Measurements from ENCODE around the gene G6PC1.

DNA sequence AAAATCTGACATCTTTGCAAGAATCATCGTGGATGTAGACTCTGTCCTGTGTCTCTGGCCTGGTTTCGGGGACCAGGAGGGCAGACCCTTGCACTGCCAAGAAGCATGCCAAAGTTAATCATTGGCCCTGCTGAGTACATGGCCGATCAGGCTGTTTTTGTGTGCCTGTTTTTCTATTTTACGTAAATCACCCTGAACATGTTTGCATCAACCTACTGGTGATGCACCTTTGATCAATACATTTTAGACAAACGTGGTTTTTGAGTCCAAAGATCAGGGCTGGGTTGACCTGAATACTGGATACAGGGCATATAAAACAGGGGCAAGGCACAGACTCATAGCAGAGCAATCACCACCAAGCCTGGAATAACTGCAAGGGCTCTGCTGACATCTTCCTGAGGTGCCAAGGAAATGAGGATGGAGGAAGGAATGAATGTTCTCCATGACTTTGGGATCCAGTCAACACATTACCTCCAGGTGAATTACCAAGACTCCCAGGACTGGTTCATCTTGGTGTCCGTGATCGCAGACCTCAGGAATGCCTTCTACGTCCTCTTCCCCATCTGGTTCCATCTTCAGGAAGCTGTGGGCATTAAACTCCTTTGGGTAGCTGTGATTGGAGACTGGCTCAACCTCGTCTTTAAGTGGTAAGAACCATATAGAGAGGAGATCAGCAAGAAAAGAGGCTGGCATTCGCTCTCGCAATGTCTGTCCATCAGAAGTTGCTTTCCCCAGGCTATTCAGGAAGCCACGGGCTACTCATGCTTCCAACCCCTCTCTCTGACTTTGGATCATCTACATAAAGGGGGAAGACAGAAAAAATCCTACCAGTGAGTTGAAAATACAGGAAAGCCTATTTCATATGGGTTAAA is at the start of gene G6PC1:
- TF ChIP-seq BHLHE40 (IDR thresholded peaks at IDR 0.05; ENCODE audit: borderline replicate concordance) (no peak), SP1 (IDR thresholded peaks at IDR 0.05) (no peak), FOXA1 (IDR thresholded peaks at IDR 0.05) (no peak), CTBP1 (IDR thresholded peaks at IDR 0.05; ENCODE audit: borderline replicate concordance) (no peak), PKNOX1 (IDR thresholded peaks at IDR 0.05) (no peak), NFRKB (IDR thresholded peaks at IDR 0.05) (no peak), SUZ12 (IDR thresholded peaks at IDR 0.05) (no peak), FOXM1 (IDR thresholded peaks at IDR 0.05; ENCODE audit: borderline replicate concordance) (no peak), ZNF384 (IDR thresholded peaks at IDR 0.05) (no peak), LEF1 (IDR thresholded peaks at IDR 0.05; ENCODE audit: borderline replicate concordance) (no peak), HDGF (IDR thresholded peaks at IDR 0.05; ENCODE audit: borderline replicate concordance) (no peak), TARDBP (IDR thresholded peaks at IDR 0.05) (no peak), ELF4 (IDR thresholded peaks at IDR 0.05) (no peak)

Data from HEK293T (cell line).